Stimulated activated CD4-positive, alpha-beta T cell treated with anti-CD3 and anti-CD28 coated beads, TNF-alpha, amount 100 ng/mL, for 24 hours (primary cell): ENCODE measurements around the gene CHST11.

Experiments
- DNase-seq, 3 experiments: peaks; one replicate each; pipeline ENCODE4 v3.0.0-alpha.2; 2020; ENCODE audit warnings: low read depth in 3 of 3

CHST11 gene

GRCh38 chr12:104761611-104762010, 304.9 kb downstream of the CHST11 start:
- no peak for DNase-seq

GRCh38 chr12:104763168-104763805, 306.5 kb downstream of the CHST11 start:
- no peak for DNase-seq

DNA sequence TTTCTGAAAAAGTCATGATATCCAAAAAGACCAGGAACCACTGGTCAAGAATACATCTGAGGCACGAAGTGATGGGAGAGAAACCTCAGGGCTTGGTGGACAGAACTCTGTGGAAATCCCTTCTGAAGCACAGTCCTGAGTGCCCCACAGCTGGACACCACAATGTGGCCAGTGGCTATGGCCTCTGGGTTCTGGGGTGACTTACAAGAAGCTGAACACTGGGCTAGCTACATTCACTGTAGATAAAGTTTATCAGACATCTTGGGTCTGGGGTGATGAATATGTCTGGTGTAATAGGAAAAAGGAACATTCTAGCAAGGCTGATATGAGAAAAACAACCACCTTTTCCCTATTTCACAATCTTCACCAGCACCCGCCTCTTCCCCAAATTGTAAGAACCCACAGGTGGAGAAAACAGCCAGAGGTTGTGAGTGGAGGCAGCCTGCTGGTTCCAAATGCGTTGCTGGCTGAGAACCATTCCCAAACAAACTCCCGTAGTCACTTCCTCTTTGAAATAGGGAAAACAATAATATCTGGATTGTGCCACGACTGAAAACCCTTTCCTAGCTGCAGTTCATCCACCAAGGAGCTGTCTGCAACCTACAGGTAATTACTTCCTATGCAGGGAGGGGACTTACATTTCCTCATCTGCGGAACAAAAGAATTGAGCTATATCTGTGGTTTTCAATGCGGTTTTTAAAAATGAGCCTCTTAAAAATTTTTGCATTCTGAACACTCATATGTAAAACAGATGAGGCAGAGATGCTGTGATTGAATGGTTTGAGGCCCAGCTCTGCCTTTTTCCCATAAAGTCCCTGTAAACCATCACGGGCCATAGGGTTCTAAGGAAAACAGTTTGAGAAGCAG, 307.7 kb downstream of the CHST11 start:
- no peak for DNase-seq

DNA sequence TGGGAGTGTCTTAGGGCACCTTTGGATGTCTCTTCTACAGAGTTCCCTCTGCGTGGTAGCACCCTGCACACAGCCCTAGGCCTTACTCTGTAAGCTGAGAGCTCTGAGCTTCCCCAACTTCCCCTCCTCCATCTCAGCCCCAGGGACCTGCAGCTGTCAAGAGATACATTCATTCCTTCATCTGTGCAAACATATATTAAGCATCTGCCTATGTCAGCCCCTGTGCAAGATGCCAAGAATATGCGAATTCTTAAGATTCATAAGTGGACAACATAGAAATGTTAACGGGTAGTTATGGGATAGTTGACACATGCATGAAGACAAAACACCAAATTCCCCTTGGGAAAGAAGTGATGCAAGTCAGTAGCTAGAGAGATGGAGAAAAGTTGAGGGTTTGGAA, 310.5 kb downstream of the CHST11 start:
- DNase-seq: no peak

- no peak for DNase-seq
Measured at GRCh38 chr12:104768033-104768432, 311.3 kb downstream of the CHST11 start.

GRCh38 chr12:104769144-104769561, 312.4 kb downstream of the CHST11 start:
- no peak for DNase-seq

- DNase-seq: no peak
Measured at GRCh38 chr12:104772336-104772735, 315.6 kb downstream of the CHST11 start.

DNA sequence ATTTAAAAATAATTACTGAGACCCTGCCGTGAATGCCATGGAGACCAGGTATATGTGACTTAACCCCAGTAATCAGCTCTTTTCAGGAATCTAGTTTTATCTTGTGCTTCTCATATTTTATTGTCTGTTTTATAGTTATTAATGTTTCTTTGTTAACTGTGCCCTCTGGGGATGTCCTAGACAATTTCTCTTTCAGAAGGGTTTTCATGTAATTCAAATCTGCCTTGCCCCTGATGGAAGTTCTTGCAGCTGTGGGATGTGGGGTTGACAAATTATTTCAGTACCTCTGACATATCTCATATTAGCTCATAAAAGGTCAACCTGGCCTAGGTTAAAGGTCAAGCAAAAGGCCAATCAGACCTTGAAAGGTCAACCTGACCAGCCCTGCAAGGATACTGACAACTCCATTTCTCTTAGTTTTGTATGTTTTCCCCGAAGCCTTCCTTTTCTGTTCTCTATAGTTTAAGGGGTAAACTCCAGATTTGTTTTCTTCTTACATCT, 319.0 kb downstream of the CHST11 start:
- no peak for DNase-seq

- DNase-seq: no peak
Measured at GRCh38 chr12:104779134-104779533, 322.4 kb downstream of the CHST11 start.

GRCh38 chr12:104782296-104782695, 325.5 kb downstream of the CHST11 start:
- DNase-seq: no peak

GRCh38 chr12:104784592-104784991, 327.8 kb downstream of the CHST11 start:
- DNase-seq: no peak

DNA sequence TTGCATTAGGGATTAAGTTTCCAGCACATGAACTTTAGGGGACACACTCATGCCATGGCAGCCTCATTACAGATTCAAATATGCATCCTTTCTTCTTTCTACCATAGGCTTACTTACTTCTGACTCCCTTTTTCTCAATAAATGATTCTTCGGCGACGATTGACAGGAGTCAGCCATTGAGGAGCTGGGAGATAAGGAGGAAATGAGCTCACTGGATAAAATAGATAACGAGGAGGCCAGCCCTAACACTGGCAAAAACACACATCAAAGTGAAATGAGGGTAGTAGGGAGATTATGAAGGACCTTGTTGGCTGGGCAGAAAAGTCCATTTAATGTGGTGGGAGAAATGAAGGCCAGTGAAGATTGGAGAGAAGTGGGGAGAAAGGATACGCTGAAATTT, 329.1 kb downstream of the CHST11 start:
- no peak for DNase-seq

DNA sequence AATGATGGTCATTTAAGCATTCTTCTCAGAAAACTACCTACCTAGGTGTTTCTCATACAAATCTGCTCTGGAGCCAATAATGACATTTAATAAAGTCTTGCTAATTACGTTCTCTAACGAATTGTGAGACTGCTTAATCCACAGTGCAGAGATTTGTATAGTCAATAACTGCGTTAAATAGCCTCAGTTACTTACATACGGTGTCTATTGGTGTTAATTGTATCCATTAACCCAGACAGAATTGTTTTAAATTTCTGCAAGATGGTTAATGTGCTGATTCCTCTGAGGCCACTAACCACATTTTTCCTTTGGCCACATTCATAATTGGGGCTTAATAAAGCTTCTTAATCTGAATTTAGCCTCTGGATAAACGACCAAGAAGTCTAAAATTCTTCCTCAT, 329.6 kb downstream of the CHST11 start:
- DNase-seq: no peak

DNA sequence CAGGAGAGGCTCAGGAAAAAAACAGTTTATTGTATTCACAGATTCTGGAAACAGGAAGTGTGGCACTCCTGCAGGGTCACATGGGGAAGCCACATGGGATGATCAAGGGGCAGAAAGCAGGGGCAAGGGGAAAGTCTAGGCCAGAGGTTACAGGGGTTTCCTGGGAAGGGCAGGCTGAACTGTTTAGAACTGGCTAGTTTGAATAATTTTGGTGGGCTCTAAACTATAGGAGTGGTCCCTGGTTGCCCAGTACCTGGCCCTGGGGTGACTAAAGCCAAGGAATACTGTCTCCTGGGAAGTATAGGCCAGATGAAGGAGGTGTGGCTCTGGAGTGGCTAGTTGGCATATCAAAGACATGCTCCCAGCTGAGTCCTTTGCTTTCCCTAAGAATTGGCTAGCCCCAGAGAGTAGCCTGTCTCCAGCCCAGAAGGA, 332.1 kb downstream of the CHST11 start:
- no peak for DNase-seq

DNA sequence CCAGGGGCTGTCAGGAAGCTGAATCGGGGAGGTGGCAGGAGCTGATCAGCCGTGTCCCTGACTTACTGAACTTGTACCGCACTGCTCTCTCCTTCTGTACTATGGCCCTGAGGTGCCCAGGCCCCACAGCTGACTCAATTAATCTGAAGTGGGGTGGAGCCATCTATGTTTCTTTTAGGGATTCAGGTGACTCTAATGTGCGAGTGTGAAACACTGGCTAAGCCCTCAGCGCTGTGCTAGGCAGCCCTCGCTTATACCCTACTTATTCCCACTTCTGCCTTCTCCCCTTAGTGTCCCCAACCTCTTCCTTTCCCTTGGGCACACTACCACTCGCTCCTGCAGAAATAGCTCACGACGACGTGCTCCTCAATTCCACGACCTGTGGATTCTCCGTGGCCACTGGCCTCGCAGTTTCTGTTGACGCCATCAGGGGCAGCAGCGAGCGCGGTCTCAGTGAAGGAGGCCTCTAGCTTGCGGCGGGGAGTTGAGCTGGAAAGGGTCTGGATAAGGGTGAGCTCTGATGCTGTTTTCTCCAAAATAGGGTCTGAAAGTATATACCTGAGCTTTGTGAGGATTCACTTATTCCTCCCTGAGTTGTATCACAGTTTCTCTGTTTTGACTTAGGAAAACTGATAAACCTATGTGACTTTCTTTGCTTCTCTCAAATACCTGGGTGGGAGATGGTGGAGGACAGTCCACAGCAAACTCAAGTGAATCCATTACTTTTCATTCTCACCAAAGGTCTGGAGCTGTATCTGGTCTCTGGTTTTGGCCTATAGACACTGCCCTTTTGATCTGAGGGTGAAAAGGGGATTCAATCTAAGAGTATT, 333.8 kb downstream of the CHST11 start:
- peak; percentile 8 to 45 (median 15) for DNase-seq

- no peak for DNase-seq
Measured at GRCh38 chr12:104792570-104792969, 335.8 kb downstream of the CHST11 start.

GRCh38 chr12:104793285-104793684, 336.5 kb downstream of the CHST11 start:
- DNase-seq: no peak

GRCh38 chr12:104793968-104794367, 337.2 kb downstream of the CHST11 start:
- no peak for DNase-seq

GRCh38 chr12:104796475-104796862, 339.7 kb downstream of the CHST11 start:
- no peak for DNase-seq

DNA sequence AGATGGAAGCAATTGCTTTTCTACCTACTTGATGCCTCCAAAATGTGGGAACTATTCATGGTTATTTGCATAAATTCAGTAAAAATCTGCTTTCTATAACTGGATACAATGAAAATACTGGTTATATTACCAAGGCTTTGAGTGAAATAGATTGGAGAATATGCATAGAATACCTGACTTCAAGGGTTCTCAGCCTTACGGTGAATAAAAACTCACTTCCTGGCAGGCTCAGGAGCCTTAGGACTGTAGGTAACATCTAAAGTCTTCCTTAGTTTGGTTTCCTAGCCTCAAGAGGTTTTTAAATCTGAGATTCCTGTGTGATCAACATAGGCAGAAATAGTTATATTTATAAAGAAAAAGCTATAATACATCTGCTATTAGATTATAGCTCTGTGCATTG, 342.7 kb downstream of the CHST11 start:
- no peak for DNase-seq

DNA sequence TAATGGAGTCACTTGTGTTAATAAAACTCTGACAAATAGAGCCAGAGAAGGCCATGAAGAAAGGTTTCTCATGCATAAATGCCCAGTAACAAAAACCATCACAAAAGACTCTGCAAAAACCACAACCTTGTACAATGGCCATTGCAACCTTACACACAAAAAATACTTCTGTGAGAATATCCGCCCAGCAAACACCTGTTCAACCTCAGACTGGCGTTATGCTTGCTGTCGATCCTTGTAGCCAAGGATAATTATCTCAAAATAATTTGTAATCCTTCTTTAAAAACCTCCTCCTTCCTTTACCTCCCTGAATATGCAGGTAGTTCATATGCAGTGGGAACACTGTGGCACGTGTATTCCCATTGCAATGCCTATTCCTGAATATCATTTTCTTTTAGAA, 344.3 kb downstream of the CHST11 start:
- no peak for DNase-seq

DNA sequence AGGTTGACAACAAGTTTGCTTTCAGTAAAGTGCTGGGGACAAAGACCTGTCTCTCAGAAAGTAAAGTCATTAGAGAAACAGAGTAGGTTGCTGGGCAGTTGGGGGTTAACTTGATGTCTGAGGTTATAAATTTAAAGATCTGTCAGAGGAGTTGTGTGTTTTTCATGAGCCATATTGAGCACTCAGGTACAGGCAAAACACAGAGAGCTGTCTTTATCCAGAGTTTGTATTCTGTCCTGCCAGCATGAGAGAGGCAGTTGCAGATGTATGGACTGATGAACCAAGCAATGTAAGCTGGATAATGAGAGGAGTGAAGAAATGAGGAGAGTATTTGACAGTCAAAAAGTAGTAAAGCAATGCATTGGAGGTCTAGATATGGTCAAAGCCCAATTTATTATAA, 344.7 kb downstream of the CHST11 start:
- no peak for DNase-seq
